HG03439 (cell line): ENCODE results near the gene IKZF1.

Experiments used
- ATAC-seq: cut with Tn5 transposase; IDR thresholded peaks from one replicate; pipeline ENCODE4 v1.9.1; 2021; ENCODE audit warnings: mild to moderate bottlenecking, moderate library complexity; ENCODE audit not compliant: unreplicated experiment

IKZF1 gene

DNA sequence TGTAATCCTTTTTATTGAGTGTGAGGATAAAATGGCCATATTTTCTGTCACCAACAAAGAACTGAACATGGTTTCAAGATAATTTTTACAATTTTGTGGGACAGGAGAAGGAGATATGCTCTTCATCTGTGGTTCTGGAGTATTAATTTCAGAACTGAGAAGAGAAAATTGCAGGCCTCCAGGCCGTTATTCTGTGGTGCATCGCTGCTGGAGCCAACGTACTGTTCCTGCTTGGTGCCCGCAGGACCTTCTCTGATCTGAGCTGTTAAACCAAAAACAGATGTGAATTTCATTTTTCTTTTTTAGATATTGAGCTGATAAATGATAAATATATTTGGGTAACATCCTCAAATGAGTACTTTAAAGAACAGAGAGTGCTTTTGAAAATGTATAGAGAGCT lies 63.9 kb downstream of the IKZF1 start:
- no peak for ATAC-seq

DNA sequence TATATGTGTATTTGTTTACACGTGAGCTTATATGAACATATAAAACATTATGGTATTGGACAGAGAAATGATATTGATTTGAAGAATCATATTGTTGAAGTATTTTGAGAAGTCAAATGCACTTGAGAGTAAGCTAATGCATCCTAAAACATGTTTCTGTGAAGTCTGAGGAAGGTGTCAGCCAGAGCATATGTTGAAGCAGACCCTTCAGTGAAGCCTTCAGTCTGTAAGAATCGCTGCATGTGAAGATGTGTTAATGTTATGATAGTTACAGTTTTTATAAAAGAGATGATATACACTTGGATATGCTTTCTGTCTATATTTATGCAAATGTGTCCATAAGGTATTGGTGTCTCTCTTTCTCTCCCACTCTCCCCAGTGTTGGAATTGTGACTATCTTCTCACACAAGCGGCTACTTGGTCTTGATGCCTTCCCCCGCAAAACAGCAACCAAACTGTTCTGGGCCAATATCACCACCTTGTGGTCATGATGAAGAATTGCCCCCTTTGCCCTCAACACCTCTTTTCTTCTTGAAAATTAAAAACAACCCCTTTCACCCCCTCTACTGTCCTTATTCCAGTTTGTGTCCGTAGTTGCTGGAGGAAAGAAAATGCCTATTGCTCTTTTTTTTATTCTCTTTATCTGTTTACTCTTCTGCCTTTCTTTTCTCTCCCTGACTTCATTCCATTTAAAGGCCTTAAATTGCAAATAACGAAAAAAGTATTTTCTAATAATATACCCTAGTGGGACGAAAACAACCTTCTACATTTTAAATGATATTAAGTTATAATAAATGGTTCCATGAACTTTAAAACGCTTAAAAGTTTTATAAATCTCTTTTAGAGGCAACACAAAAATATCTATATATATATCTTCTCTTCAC lies 64.9 kb downstream of the IKZF1 start:
- ATAC-seq, result no peak

DNA sequence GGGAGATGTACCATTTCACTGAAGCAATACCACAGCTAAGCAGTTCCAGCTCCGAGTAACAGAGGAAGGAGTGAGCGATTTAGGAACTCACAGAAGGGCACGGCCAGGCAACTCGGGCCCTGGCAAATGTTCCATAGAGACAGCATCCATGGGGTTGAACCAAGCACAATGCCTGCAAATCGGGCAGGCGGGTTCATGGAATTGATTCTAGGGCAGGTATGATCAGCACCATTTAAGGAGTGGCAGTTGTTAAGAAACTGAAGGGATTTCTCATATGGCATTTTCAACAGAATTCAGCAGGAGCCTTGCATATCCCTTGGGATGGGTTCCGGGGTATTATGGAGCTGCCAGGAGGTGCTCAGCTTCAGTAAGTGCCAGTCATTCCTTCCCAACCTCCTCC lies 66.4 kb downstream of the IKZF1 start:
- no peak for ATAC-seq

DNA sequence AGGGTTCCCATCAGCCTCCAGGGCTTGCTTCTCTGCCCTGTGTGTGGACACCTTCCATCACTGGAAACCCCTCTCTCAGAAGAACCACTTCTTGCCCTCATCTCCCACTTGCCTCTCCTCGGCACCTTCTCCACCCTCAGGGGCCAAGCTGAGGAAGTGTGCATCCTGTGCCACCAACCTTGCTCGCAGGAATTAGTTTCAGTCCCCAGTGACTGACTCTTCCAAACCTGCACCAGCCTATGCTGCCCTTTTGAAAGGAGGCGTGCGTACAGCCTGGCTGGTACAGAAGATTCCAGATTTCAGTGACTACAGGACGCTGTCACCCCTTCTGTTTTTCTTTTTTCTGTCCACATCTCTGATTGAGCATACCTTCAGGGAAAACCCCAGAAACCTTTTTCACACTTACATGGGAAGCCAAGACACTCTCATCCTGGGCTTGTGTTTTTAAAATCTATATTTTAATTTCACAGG lies 67.1 kb downstream of the IKZF1 start:
- no peak for ATAC-seq

DNA sequence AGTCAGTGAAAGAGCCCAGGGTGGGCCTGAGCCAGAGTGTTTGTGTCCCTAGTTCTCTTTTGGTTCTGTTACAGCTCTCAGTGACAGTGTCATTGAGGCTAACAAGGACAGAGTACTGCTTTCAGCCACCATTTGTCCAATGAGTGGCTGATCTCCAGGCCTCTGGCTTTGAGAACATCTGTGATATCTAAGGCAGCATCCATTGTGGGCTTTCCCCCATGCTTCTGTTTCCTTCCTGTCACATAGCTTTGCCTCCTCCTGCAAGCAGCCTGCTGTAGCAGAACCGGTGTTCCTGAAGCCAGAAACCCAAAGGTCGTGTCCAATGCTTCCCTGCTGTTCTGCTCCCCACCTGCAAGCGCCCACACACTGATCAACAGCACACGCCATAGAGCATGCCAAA lies 68.4 kb downstream of the IKZF1 start:
- ATAC-seq, result no peak

DNA sequence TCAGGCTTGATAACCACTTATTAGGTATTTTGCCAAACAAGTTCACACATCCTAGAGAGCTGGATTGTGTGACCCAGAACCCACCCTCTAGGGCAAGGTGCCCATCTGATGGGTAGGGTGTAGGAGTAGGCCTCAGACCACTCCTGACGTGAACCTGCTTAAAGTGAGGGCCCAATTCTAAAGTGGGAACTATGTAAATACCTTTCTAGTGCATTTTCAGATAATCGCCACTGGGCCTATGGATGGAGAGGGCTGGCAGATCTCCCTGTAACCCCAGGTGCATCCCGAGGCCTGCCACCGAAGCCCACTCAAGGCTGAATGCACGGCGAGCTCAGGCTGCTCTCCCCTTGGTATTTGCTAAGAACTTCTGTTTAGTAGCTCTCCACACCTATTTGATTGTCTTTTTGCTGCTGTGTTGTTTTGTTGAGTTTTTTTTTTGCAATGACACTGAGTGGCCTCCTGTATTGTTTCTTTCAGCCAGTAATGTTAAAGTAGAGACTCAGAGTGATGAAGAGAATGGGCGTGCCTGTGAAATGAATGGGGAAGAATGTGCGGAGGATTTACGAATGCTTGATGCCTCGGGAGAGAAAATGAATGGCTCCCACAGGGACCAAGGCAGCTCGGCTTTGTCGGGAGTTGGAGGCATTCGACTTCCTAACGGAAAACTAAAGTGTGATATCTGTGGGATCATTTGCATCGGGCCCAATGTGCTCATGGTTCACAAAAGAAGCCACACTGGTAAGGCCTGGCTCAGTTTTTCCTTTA lies 71.7 kb downstream of the IKZF1 start:
- no peak for ATAC-seq

DNA sequence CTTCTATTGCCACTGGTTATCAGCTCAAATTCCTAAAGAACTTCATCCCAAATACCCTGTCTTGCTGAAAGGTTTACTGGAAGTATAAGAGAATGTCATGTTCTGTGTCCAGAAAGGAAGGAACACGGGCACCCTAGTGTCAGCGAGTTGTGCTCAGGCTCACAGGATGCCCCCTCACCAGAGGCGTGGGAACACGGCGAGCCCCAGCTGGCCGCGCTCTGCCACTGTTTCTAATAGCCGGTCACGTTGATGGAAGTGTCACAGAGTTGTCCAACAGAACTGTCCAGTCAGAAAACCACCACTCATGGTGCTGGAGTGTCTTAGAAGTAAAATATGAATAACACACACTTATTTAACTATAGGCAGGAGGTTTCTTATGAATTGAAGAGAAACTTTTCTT lies 72.8 kb downstream of the IKZF1 start:
- no peak for ATAC-seq

DNA sequence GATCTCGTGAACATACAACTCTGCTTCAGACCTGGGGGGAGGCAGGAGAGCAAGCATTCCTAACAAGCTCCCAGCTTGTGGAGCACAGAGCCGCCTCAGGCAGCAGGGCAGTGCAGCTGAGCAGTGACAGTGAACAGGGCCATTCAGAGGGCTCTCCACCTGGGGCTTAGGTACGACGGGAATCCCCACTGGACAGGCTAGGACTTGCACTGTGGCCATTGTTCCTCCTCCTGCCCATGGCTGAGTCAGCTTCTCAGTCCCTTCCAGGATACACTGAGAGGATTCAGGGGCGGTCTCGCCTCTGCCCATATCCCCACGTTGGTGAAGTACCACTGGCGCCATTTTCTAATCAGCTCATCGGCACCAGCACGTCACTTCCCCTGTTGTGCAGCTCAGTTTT lies 74.6 kb downstream of the IKZF1 start:
- no peak for ATAC-seq

DNA sequence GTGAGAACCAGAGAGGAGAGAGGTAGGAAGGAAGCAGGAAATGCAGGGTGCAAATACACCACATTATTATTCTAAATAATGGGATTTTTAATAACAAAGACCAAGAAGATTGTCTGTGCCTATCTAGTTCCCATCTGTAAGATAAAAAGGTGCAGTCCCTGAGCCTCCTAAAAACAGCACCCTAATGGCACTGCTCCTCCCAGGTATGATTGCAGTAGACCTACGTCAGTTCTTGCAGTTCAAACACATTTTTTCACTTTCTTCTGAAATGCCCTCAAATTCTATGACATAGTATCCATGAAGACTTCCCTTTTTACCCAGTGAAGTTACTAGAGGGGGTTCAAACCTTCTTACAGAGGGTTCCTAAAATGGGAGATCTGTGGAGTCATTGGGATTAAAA lies 75.0 kb downstream of the IKZF1 start:
- ATAC-seq, result no peak

DNA sequence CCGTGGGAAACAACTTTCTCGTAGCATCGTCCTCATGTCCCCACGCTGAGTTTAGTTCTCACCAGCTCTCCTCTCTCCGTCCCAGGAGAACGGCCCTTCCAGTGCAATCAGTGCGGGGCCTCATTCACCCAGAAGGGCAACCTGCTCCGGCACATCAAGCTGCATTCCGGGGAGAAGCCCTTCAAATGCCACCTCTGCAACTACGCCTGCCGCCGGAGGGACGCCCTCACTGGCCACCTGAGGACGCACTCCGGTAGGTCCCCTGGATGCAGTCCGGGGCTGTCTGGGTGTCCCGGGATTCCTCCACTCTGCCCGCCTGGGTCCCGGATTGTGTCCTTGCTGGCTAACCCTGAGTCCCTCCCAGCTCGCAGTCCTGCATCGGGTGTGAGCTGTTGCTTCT lies 77.9 kb downstream of the IKZF1 start:
- ATAC-seq, result no peak

DNA sequence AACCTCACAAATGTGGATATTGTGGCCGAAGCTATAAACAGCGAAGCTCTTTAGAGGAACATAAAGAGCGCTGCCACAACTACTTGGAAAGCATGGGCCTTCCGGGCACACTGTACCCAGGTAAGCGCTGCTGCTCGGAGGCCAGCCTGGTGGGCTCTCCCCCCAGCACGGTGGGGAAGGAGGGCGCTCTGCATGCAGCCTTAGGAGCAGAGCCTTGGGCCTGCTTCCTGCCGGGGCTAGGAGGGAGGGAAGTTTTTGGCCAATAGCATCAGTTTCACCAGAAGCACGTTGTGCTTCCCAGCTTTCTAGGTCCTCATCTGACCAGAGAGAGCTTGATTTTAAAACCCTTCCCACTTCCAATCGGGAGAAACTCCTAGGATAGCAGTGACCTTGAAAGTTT lies 82.8 kb downstream of the IKZF1 start:
- ATAC-seq, result no peak

DNA sequence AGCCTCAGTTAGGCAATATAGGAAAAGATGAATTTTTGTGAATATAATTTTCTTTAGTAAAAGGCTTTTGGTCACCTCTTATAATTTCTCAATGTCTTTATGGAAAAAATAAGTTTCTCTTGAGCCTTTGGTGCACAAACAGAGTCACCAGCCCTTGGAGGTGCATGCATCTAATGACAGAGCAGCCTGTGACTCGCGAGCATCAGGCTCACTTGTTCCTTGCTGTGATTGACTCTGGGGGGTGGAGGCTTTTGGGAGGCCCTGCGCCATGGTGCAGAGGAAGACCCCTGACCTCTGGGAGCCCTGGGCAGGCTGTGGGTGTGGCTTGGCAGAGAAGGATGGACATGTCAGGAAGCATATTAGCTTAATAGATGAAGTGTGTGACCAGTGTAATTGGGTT lies 85.4 kb downstream of the IKZF1 start:
- no peak for ATAC-seq

DNA sequence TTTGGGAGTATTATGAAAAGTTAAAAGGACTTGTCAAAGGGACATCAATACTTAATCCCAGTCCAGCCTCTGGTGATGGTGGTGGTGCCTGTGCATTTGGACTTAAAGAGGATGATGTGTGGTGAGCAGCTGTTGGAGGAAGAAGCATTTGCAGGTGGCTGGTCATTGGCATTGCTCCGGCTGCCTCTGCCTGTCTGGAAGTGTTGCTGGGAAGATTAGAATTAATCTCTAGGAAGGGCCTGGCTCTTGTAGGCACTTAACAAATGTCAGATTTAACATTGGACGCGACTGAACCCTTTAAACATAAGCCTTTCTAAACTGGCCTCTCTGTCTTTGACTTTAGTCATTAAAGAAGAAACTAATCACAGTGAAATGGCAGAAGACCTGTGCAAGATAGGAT lies 86.9 kb downstream of the IKZF1 start:
- ATAC-seq, result no peak

DNA sequence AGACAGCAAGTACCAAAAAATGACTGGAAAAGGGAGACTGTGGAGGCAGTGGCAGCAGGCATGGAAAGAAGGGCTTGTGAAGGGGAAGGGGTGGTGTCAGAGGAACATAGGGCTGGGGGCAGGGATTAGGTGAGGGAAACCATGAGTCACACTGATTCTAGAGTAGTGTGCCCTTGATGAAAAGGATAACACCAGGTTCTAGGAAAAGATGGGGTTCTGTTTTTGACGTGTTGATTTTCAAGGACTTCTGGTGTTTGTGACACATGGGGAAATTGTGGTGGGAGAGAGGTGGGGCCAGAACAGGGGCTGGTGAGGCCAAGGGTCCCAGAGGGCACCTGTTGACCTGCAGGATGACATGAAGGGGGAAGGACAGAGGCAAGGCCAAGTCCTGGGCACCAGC lies 88.6 kb downstream of the IKZF1 start:
- no peak for ATAC-seq

DNA sequence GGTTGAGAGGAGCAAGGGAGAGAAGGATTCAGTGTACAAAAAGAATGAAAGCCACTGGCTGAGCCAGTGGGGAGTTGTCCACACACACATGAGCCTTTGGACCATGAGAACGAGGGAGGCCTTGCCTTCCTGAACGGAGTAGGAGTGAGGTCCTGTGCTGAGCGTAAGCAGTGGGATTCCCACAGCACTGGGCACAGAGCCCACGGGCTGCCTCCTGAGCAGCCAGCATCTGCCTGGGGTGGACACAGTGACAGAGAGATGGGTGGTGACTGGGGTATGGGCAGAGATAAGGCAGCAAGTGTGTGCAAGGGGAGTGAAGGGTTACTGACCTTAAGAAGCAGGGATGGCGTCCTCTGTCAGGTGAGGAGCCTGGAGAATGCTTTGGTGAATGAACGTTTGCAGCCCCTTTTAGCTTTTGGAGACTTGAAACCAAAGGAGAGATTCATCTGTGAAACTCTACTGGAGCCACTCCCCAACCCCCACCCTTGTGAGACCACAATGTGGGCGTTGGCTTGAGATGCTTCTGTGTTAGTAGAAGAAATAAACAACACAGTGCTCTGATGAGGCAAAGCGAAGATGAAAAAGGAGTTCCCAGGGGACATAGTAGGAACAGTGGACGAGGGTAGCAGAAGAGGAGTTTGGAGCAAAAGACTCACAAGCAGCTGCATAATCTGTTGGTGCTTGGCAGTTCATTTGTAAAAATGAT lies 89.2 kb downstream of the IKZF1 start:
- ATAC-seq, result peak; percentile 50

DNA sequence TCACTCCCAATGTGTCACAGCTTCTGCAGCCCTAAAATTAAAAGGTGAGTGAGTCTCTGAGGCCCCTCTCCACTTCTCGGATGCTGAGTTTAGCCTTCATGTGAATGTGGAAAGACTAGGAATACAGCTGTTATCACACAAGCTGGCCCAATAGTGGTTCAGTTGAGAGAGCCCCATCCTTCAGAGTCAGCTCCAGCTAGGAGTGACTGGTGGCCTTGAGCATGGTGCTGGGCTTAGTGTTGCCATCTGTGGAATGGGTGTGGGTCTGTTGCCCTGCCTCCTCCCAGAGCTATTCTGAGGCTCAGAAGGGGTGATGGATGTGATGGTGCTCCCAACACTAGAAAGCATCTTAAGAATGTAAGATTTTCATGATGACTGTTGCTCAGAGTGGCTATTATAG lies 89.8 kb downstream of the IKZF1 start:
- no peak for ATAC-seq

DNA sequence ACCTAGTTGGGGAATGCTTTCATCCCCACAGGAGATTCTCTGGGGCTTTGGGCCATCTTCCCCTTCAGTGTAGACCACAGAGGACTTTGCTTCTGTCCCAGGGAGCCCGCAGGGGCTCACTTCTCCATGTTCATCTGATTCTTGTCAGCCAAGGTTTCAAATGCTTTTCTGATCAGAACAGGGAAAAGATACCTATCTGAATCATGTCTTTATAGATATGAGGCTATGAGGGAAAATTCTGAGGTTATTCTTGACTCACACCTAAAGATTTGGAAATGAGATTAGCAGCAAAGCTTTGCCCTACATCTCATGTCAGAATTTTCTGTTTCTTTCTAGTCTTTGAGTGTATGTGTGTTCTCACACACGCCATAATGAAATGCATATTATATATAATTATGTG lies 92.3 kb downstream of the IKZF1 start:
- ATAC-seq, result no peak

DNA sequence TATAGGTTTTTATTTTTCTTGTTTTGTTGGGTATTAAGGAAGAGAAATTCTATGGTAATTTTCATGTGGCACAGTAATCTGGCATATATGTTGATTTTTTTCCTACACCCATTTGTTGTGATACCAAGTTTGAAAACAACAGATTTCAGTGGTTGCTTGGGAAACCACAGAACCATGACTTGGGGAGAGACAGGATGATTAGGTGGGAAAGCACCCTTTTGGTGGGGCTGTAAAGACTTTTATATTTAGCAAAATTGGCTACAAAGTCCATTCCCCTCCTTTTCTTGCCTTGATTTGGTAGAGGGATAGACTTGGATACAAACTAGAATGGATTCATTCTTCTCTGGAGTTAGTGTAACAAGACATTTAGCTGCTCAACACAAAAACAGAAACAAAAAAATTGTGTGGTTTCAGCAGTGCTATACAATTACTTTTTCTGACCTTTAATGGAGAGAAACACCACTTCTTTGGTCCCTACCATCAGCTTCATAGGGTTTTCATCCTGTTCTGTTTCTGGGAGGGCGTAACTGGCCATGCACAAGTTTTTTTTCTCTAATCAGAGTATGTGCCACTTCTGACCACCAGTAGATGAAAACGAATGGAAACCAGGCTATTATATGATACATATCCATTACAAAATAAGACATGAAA lies 92.9 kb downstream of the IKZF1 start:
- peak; percentile 64 for ATAC-seq

DNA sequence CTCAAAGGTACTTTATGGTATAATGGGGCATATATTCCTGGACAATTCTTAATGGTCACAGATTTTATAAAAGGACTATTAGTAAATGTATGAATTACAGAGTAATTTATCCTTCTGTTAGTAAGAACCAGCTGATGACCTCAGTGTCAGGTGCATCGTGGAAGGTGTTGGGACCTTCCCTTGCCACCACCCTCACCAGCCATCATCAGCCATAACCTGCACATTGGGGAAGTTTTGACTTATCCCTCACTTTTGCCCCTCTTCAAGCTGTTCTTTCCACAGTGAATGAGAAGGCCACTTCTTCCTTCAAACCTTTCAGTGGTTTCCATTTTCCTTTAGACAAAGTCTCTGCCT lies 93.4 kb downstream of the IKZF1 start:
- ATAC-seq, result no peak

DNA sequence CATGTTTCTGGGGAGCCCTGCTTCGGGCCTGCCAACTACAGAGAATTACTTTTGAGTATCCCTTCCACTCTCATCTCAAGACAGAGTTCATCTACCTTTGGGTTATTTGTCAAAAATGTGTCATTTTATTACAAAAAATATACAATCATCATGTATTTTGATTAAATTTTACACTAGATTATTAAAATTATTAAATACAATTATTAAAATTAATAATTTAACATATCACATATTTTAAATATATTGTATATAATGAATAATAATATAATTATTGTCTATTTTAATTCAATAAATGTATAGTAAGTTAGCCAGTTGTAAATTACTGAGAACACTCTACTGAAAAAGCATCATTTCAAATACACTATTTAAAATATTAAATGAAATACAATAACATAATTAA lies 94.7 kb downstream of the IKZF1 start:
- no peak for ATAC-seq

DNA sequence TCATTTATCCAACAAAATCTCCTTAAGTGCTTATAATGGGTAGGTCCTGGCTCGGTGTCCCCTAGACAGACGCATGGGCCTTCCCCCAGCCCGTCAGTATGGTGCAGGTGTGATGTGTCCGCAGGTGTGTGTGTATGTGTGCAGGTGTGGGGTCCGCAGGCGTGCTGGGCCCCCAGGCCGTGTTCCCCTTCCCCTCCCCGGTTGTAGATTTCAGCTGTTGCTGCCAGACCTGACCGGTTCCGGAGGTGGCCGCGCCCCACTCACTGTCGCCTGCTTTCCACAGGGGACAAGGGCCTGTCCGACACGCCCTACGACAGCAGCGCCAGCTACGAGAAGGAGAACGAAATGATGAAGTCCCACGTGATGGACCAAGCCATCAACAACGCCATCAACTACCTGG lies 95.1 kb downstream of the IKZF1 start:
- ATAC-seq, result no peak
